Anterior cingulate cortex (tissue), 58 donors: Measurements from ENCODE around the gene PDE4DIP.
"Not testable (repeated sequence)": the region's sequence is repeated elsewhere in the genome, so short reads cannot be mapped to it uniquely, and the experiment has no call there.

Source experiments
- DNase-seq, 58 donors: peaks; one replicate each; lab custom pipeline; 2025; lab: John Stamatoyannopoulos, UW

The PDE4DIP gene

GRCh38 chr1:148844220-148844619 lies at the start of gene PDE4DIP:
Gene PDE4DIP, plus strand, starts transcription at chr1:148844428. Its CDS starts 347 bp downstream, at chr1:148844775.
- not testable (repeated sequence) for DNase-seq

- not testable (repeated sequence) for DNase-seq
These were observed 35.8 kb upstream of the PDE4DIP start for GRCh38 chr1:148808268-148808928.

- not testable (repeated sequence) for DNase-seq
These were observed 35.3 kb upstream of the PDE4DIP start for GRCh38 chr1:148808929-148809283.

GRCh38 chr1:148822180-148822579 lies 22.0 kb upstream of the PDE4DIP start:
- not testable (repeated sequence) for DNase-seq

GRCh38 chr1:148823822-148824221 lies 20.4 kb upstream of the PDE4DIP start:
- DNase-seq, result not testable (repeated sequence)

GRCh38 chr1:148825029-148825428 lies 19.2 kb upstream of the PDE4DIP start:
- DNase-seq, result not testable (repeated sequence)

- DNase-seq, result not testable (repeated sequence)
These were observed 15.7 kb upstream of the PDE4DIP start for GRCh38 chr1:148828531-148828930.

- not testable (repeated sequence) for DNase-seq
These were observed 15.3 kb upstream of the PDE4DIP start for GRCh38 chr1:148828962-148829361.

- not testable (repeated sequence) for DNase-seq
These were observed 14.9 kb upstream of the PDE4DIP start for GRCh38 chr1:148829365-148829764.

GRCh38 chr1:148841262-148841661 lies 3.0 kb upstream of the PDE4DIP start:
- not testable (repeated sequence) for DNase-seq

GRCh38 chr1:148844651-148845050 lies 423 bp downstream of the PDE4DIP start:
- DNase-seq, result not testable (repeated sequence)

- DNase-seq, result not testable (repeated sequence)
These were observed 840 bp downstream of the PDE4DIP start for GRCh38 chr1:148845068-148845467.

GRCh38 chr1:148850347-148850746 lies 6.1 kb downstream of the PDE4DIP start:
- DNase-seq, result not testable (repeated sequence)

GRCh38 chr1:148850840-148851239 lies 6.6 kb downstream of the PDE4DIP start:
- DNase-seq, result not testable (repeated sequence)

- not testable (repeated sequence) for DNase-seq
These were observed 7.5 kb downstream of the PDE4DIP start for GRCh38 chr1:148851684-148852083.

- not testable (repeated sequence) for DNase-seq
These were observed 9.1 kb downstream of the PDE4DIP start for GRCh38 chr1:148853363-148853762.

GRCh38 chr1:148854063-148854462 lies 9.8 kb downstream of the PDE4DIP start:
- not testable (repeated sequence) for DNase-seq

GRCh38 chr1:148855367-148855766 lies 11.1 kb downstream of the PDE4DIP start:
- not testable (repeated sequence) for DNase-seq

- DNase-seq, result not testable (repeated sequence)
These were observed 15.8 kb downstream of the PDE4DIP start for GRCh38 chr1:148860049-148860448.

- not testable (repeated sequence) for DNase-seq
These were observed 16.5 kb downstream of the PDE4DIP start for GRCh38 chr1:148860579-148861259.

GRCh38 chr1:148862590-148862989 lies 18.4 kb downstream of the PDE4DIP start:
- not testable (repeated sequence) for DNase-seq
